ENCODE measurements around the gene FAM193B. TPM values are rescaled to one million over a fixed set of nuclear protein-coding genes. Genes with fewer than 3 reads are reported as not detected.

Gene FAM193B
- total and polyA plus RNA-seq, 9 of the 15 experiments (the other 6 are each of a cell fraction or from before 2014, with no cell fraction given) = 4.4 to 76.4 (median 37.3) TPM

- TF ChIP-seq REST (IDR thresholded peaks at IDR 0.05; ENCODE audit: borderline replicate concordance) = 0 out of 2 replicates have a peak, but pooled peaks have one; percentile 3
- TF ChIP-seq REST (CRISPR knock-in tag; IDR thresholded peaks at IDR 0.05; ENCODE audit: low read depth) = no peak
- no peak for TF ChIP-seq ZBTB5 (IDR thresholded peaks at IDR 0.05)
- TF ChIP-seq GABPA (tag; conservative IDR thresholded peaks at IDR 0.05; ENCODE audit: low read depth) = peak; percentile 67
- 0 out of 2 replicates have a peak, but pooled peaks have one; percentile 7 for TF ChIP-seq HDAC2 (IDR thresholded peaks at IDR 0.05)
- 0 out of 2 replicates have a peak, but pooled peaks have one; percentile 26 for TF ChIP-seq ZNF232 (CRISPR knock-in tag; IDR thresholded peaks at IDR 0.05)
- TF ChIP-seq ZFP30 (CRISPR knock-in tag; IDR thresholded peaks at IDR 0.05; ENCODE audit: borderline replicate concordance) = no peak
- no peak for TF ChIP-seq TCFL5 (CRISPR knock-in tag; conservative IDR thresholded peaks at IDR 0.05)
- TF ChIP-seq ARID4B (CRISPR knock-in tag; IDR thresholded peaks at IDR 0.05) = peak; percentile 72; the same call in 1 of the 2 replicates
- TF ChIP-seq SMAD1 (IDR thresholded peaks at IDR 0.05; ENCODE audit: low read depth, low read length, partially characterized antibody) = no peak
- TF ChIP-seq KLF13 (tag; IDR thresholded peaks at IDR 0.05; ENCODE audit: borderline replicate concordance, low read depth) = no peak
These were observed 56.2 kb downstream of the FAM193B start (continued) for GRCh38 chr5:177498013-177498787.

All from K562 (cell line).